ENCODE data around the gene SDHAF2.
"Not testable (repeated sequence)": the region's sequence is repeated elsewhere in the genome, so short reads cannot be mapped to it uniquely, and the experiment has no call there.

The SDHAF2 gene

GRCh38 chr11:61425367-61426131, 4.4 kb upstream of the SDHAF2 start:
- no peak for DNase-seq

DNA sequence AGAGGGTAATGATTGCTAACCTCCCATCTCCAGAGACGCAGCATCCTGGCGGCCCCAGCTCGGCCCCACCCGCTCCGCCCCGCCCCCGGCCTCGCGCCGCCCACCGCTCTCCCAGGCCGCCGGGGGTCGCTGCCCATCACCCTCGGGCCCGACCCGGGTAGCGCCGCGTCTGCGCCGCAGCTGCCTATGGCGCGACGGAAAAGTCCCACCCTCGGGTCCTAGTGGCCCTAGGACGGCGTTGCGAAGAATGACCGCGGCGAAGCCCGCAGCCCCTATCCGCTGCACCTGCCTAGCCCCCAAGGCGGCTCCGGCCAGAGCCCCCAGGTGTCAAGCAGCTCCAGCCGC, 606 bp upstream of the SDHAF2 start:
- peak; percentile 70 for DNase-seq

- DNase-seq, result not testable (repeated sequence)
Observed at GRCh38 chr11:61430839-61431238, 915 bp downstream of the SDHAF2 start.

- no peak for DNase-seq
Observed at GRCh38 chr11:61437496-61437895, 7.6 kb downstream of the SDHAF2 start.

DNA sequence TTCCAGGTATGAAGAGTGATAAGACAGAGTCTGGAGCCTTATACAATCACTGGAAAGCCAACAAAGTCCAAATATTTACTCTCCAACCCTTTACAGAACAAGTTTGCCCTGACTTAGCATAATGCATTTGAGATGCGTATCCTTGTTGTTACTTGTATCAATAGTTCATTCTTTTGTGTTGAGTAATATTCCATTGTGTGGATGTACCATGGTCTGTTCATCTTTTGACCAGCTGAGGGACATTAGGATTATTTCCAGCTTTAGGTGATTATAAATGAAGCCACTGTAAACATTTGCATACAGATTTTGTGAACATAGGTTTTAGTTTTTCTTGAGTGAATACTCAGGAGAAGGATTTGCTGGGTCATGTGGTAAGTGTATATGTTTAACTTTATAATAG, 9.7 kb downstream of the SDHAF2 start:
- no peak for DNase-seq

- DNase-seq, result no peak
Observed at GRCh38 chr11:61442616-61443015, 12.7 kb downstream of the SDHAF2 start.

- DNase-seq, result no peak
Observed at GRCh38 chr11:61445516-61445915, 15.6 kb downstream of the SDHAF2 start.

DNA sequence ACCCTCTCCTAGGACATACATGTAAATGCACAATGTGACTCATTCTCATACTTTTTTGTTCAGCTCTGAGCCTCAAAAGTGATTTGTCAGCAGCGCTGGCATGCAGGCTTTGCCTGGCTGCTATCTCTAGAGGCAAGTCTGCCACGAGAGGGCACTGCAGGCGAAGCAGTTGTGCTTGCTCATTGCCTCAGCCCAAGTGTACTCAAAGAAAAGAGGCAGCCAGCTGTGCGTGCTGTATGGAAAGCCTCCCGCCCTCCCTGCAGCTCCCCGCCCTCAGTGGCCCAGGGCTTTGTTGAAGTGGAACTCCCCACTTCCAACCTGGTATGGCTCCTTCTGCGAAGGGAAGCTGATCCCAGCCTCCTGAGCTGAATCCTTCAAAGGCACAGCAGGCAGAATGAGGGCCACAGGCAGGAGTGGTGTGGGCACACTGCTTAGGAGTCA, 16.3 kb downstream of the SDHAF2 start:
- peak; percentile 85 for DNase-seq

DNA sequence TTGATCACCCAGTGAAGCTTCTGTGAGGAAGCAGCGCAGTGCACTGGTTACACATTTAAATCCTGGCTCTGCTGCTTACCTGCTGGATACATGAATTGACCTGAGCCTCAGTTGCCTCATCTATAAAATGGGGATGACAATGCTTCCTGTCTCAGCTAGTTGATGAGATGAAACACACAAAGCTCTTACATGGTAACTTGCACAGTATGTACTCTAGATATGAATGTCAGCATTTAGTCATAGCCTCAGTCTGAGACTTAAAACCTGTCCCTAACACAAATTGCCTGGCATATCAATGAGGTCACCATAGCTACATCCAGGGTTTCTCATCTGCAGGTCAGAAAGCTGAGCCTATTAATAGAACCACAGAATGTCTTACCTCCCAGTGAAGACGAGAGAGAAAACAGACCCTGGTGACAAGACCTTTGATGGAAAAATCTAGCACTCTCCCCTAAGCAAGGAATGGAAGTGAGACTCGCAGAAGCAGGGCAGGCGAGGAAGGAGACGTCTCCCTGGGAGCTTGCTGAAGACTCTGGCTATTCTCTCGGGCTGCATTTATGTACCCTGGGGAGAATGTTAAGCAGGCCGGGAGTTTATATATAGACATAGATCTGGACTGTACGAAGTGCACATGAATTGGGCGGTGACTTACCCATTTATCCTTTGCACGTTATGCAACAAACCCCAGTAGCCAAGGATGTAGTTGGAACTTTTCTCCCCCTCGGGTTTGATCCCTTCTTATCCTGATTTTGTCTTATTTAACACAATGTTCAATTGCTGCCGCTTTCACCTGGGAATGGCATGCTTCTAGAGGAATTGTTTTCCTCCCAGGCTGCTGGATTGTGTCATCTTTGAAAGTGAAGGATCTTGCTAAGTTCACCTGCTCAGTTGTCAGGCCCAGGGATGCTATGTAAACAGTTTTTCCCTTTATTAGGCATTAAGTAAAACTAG, 18.0 kb downstream of the SDHAF2 start:
- DNase-seq, result no peak

GRCh38 chr11:61448552-61448927, 18.6 kb downstream of the SDHAF2 start:
- DNase-seq, result no peak

- no peak for DNase-seq
Observed at GRCh38 chr11:61452825-61453224, 22.9 kb downstream of the SDHAF2 start.

DNA sequence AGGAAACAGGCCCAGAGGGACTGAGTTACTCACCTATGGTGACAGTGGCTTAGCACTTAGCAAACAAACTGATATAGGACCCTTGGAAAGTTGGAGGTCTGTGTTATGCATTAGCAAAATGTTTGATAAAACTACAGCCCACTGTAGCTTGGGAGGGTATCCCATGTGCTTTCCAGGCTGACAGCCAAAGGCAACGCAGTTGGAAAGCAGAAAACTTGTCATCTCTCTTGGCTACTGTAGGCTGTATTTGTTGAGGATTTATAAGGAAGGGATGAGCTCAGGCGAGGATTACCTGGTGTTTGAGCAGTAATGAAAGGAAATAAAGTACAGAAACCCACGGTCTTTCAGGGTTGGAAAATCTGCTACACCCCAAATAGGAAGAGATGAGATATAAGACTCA, 23.8 kb downstream of the SDHAF2 start:
- no peak for DNase-seq

DNA sequence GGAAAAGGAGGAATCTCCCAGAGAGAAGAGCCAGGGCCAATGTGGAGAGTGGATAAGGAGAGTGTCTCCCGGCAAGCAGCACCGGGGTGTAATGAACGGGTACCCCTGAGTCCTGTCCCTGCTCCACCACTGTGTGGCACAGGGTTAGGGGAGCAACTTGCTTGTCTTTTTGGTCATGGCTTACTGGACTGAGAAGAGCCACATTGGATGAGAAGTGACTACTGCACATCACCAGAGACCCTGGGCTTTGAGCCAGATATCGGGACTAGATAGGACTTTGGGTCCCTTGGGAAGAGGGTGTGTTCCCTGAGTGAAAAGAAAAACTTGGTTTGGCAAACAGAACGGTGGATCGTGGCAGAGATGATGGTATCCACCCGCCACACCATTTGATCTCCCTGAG, 24.6 kb downstream of the SDHAF2 start:
- DNase-seq, result no peak

GRCh38 chr11:61460474-61460881, 30.6 kb downstream of the SDHAF2 start:
- DNase-seq, result no peak

- no peak for DNase-seq
Observed at GRCh38 chr11:61460986-61461385, 31.1 kb downstream of the SDHAF2 start.

DNA sequence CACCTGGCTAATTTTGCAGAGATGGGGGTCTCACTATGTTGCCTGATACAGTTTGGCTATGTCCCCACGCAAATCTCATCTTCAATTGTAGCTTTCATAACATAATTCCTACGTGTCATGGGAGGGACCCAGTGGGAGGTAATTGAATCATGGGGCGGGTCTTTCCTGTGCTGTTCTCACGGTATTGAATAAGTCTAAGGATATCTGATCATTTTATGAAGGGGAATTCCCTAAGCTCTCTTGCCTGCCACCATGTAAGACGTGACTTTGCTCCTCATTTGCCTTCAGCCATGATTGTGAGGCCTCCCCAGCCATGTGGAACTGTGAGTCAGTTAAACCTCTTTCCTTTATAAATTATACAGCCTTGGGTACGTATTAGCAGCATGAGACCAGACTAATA, 37.7 kb downstream of the SDHAF2 start:
- not testable (repeated sequence) for DNase-seq

DNA sequence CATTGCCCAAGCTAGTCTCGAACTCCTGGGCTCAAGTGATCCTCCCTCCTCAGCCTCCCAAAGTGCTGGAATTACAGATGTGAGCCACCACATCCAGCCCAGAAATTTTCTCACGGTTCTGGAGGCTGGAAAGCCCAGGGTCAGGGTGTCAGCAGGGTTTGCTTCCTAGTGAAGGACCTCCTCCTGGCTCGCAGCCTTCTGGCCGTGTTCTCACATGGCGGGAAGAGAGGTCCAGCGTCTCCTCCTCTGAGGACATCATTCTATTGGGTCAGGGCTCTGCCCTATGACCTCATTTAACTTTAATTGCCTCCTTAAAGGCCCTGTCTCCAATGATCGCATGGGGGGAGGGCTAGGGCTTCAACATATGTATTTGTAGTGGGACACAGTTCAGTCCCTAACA, 38.1 kb downstream of the SDHAF2 start:
- DNase-seq, result no peak

GRCh38 chr11:61472282-61472681, 42.4 kb downstream of the SDHAF2 start:
- no peak for DNase-seq

GRCh38 chr11:61472868-61473267, 42.9 kb downstream of the SDHAF2 start:
- DNase-seq, result no peak

DNA sequence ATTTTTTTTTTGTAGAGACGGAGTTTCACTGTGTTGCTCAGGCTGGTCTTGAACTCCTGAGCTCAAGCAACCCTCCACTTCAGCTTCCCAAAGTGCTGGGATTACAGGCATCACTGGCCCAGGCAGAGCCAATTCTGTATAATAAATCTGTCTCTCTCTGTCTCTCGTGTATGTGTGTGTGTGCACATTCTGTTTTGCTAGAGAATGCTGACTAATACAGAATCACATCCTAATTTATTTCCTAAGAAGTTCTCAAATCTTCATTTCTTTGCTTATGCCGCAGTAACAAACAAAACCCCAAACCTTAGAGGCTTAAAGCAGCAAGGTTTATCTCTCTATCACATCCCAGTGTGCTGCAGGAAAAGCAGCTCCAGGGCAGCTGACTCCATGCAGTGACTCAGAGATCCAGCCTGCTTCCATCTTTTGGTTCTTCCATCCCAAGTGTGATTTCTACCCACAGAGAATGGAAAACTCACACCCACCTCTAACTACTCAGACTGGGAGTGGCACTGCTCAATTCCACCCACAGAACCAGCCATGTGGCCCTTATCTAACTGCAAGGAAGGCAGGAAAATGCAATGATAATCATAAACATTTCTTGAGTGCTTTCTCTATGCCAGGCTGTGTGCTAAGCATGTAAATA, 43.6 kb downstream of the SDHAF2 start:
- DNase-seq, result no peak

GRCh38 chr11:61474013-61474643, 44.2 kb downstream of the SDHAF2 start:
- DNase-seq, result no peak

- no peak for DNase-seq
Observed at GRCh38 chr11:61475433-61475832, 45.5 kb downstream of the SDHAF2 start.

DNA sequence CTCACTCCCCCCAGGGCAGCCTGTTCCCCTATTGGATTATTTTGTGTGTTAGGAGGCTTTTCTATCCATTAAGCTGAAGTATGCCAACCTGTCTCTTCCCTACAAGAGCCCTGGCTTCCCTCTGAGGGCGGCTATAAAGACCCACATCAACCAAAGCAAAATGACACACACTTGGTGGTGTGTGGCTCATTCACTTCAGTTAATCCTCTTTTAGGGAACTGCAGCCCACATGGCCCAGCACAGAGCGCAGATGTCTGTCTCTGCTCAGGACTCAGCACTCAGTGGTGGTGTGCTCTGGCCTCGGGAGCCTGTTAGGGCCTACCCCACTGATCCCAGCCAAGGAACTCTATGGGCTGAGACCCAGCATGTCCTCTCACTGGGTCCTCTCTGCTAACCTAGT, 46.4 kb downstream of the SDHAF2 start:
- DNase-seq, result no peak
